GM19468 (cell line): Measurements from ENCODE around the gene TAF4.

Source experiments
- ATAC-seq: cut with Tn5 transposase; IDR thresholded peaks from one replicate; pipeline ENCODE4 v1.9.1; 2021; ENCODE audit warnings: mild to moderate bottlenecking, moderate library complexity, moderate number of reproducible peaks; ENCODE audit not compliant: unreplicated experiment; ENCODE audit errors: extremely low read depth

Gene TAF4

DNA sequence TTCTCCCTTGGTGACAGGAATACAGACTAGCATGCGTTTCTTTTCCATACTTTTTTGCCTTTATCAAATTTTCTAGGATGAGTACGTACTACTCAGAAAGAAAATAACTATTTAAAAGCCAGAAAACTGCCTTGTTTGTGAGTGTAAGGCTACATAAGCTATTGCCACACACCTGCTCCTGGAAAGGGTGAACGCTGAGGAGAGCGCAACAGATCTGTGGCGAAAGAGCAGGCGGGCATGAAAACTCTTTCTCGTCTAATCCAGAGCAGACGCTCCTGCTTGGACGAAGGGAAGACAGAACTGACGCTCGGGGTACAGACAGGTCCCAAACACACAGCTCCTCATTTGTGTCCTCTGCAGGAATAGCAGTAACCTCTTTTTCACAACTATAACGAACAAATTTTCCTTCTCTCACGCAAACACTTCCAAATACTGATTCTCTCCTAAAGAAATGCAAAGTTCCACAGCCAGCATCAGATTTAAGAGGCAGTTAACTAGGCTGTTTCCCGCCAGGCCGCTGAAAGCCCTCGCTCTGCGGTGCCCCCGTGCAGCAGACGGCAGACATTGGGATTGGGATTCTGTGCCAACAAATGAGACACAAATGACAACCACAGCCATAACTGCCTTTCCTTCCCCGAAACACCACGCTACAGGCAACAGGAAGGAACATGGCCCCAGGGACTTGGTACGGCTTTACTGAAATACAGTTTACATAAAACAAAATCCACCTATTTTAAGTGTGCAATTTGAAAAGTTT is 20.0 kb downstream of the TAF4 start:
- no peak for ATAC-seq

- no peak for ATAC-seq
Observed at GRCh38 chr20:62045118-62045517, 20.6 kb downstream of the TAF4 start.

DNA sequence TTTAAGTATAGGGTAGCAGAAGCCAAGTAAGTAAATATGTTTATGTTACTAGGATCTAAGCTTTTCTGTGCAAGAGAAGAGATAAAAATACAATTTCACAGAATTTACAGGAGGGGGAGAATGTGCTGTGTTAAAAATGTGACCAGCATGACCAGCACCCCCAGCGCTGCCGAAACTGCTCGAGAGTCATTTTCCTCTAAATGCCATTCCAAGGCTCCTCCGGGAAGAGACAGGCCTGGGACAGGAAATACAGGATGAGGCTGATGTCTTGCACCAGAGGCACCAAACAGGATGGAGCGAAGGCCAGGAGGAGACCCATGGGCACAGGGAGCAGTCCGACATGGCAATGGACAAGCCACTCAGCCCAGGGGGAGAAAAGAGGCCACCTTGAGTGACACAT is 21.1 kb downstream of the TAF4 start:
- ATAC-seq = no peak

DNA sequence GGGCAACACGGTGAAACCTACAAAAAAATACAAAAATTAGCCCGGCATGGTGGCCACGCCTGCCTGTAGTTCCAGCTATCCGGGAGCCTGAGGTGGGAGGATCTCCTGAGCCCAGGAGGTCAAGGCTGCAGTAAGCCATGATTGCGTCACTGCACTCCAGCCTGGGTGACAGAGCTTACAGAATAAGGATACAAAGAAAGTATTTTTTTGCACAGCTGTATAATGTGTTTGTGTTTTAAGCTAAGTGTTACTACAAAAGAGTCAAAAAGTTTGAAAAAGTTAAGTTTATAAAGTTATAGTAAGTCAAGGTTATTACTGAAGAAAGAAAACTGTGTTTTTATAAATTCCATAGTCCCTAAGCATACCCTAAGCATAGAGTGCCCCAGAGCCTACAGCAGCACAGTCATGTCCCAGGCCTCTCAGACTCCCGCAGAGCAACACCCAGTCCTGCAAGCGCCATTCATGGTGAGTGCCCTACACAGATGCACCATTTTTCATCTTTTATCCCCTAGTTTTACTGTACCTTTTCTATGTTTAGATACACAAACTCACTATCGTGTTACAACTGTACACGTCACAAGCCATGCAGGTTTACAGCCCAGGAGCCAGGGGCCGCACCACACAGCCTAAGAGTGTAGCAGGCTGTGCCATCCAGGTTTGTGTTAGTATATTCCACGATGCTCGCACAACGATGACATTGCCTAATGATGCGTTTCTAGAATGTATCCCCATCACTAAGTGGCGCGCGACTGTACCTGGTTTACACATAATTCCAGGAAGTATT is 22.4 kb downstream of the TAF4 start:
- no peak for ATAC-seq

DNA sequence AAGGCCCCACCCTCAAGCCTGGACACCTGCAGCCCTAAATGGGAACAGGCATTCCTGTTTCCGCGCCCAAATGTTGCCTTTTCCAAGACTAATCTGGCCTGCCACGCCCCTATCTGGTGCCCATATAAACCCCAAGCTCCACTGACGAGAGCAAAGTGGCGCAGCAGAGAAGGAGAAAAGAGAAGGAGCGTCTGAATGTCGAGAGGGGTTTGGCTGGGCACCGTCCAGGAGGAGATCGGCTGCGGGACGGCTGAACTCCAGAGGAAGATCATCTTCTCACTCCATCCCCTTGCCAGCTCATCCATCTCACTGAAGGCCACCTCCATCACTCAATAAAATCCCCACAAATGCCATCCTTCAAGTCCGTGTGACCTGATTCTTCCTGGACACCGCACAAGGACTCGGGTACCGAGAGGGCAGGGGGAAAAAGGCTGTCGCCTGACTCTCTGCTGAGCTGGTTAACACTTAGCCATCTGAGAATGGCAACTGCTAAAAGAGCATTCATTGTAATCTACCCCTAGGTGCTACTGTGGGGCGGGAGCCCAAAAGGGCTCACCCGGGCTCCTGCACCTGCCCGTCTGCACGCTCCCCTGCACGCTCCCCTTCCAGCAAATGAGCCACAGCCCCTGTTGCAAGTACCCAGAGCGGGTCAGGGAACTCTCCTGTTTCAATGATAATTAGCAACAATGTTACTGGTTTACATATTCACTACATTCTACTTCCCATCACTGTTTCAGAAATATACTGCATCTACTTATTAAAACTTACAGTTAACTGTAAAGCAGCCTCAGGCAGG is 23.5 kb downstream of the TAF4 start:
- ATAC-seq = no peak

DNA sequence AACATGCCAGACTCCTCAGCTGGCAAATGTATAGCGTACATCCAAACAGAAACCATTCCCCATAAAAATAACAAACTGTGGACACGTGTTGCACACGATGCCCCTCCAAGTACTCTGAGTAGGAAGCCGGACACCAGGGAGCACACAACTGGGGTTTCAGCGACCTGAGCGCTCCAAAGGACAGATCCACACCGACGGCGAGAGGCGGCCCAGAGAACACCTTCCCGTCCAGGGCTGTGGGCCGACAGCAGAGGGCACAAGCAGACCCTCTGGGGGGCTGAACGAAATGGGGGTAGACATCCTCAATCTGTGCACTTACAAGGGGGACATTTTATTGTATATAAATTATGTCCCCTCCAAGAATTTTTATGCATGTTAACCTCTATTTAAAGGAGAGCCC is 24.7 kb downstream of the TAF4 start:
- no peak for ATAC-seq

GRCh38 chr20:62040381-62040922 is 25.2 kb downstream of the TAF4 start:
- no peak for ATAC-seq

- ATAC-seq = no peak
Observed at GRCh38 chr20:62039738-62040137, 25.9 kb downstream of the TAF4 start.

DNA sequence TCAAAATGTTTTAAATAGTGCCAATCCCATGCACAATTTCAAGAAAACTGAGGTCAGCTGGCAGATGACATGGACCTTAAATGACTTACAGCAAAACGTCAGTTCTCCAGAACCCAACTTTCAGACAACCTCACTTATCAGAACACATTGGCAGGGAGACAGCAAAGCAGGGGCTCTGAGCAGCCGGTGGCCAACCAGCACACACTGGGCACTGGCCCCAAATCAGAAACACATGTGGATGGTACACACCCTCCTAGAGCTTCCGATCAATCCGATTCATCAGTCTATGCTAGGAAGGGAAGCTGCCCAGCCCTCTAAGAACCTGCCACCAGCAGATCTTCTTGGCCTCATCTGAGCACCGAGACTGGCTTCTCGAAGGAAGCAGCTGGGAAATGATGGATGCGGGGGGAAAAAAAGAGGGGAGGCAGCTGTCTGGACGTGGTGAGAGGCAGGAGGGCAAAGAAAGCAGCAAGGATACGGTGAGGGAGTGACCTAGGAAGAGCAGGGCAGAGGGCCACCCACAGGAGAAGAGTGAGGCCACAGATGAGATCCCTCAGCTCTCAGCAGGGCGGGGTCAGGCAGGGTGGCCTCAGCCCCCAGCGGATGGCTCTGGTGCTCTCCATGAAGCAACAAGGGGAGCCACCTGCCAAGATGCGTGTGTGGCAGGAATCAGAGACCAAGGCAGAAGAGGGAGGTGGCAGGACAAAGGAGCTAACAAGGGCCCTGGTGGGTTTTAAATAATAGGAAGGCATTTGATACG is 32.9 kb downstream of the TAF4 start:
- ATAC-seq = no peak

- no peak for ATAC-seq
Observed at GRCh38 chr20:62031462-62032092, 34.1 kb downstream of the TAF4 start.

DNA sequence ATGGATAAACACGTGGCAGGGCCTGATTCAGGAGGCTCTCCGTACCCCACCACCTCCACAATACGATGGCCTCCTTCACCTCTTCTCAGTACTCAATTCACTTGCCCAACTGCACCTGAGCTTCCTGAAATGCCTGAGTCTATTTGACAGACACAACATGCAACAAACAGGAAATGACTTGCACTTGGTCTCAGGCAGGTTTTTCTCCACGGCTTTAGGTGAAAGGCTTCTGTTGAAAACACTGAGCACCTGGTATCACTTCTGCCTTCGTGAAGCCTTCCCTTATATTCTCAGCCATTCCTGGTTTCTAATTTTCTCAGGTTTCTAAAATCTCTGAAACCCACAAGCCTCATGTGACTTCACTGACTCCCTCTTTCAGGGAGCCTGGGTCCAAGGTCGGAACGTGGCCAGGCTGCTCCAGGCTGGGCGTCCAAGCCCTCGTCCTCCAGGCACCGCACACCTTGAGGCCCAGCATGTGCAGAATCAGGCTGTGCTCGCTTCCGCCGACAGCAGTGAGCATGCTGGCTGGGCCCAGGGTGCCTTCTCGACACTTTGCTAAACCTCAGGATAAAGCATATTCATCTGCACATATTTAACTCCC is 34.7 kb downstream of the TAF4 start:
- ATAC-seq = peak; percentile 88

DNA sequence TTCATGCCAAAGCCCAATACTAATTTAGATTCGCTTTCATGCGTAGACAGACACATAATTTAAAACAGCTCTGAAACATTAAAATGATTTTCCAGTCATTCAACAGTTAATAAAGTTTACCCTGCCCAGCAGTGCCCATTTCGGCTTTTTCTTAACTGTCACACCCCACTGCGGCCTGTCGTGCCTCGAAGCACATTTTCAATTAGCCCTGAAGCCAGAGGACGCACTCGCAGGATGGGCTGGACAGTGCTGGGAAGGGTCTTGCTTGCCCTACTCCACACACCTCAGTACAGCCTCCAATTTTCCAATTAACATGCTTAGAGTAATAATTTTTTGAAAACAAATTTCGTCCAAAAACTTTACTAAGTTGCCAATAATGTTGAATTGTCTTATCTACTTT is 35.3 kb downstream of the TAF4 start:
- ATAC-seq = no peak

GRCh38 chr20:62029949-62030348 is 35.7 kb downstream of the TAF4 start:
- no peak for ATAC-seq

DNA sequence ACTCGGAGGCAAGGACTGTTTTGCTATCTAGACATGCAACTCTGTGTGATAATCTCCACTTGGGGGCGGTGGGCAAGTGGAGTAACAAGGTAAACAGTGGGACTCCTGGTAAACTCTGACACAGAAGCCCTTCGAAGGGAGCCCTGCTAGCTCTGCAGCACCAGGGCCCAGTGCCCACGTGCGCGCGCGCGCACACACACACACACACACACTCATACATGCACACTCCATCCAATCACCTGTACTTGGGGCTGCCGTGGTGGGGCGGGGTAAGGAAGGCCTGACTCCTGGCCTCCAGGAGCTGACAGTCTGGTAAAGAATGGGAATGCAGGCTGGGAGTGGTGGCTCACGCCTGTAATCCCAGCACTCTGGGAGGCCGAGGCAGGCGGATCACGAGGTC is 36.4 kb downstream of the TAF4 start:
- ATAC-seq = no peak

- no peak for ATAC-seq
Observed at GRCh38 chr20:62028384-62028783, 37.3 kb downstream of the TAF4 start.

GRCh38 chr20:62027698-62028321 is 37.9 kb downstream of the TAF4 start:
- ATAC-seq = no peak

DNA sequence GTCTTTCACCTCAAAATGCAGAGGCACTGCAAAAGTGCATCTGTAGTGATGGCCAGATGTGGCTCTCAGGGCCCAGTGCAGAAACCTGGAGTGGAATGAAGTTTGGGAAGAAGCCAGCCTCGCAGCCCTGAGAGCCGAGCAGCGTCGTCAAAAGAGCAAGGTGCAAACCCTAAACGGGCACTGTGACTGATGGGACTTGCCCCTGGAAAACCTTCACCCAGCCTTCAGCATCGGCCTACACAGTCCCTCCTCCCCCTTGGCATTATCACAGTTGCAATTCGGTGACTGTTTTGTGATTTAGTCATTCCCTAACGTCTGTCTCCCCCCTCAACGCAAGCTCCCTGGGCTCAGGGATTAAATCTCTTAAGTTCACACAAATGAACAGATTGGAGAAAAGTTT is 38.6 kb downstream of the TAF4 start:
- no peak for ATAC-seq

- ATAC-seq = no peak
Observed at GRCh38 chr20:62026564-62026856, 39.2 kb downstream of the TAF4 start.
